ENCODE results near the gene KLC3. TPM values are rescaled to one million over a fixed set of nuclear protein-coding genes. Genes with fewer than 3 reads are reported as not detected.

KLC3 gene
- polyA plus RNA-seq, 1 of the 3 experiments (the other 2 are of a cell fraction) = 1.2 TPM

- ChIA-PET CTCF (interaction anchor here (1.5 kb wide), 1 partner anchor 105 kb away, joined by 5 read pairs; no protein-coding TSS in a partner anchor), POLR2A (no interaction called here)
- DNase-seq = peak; percentile 10
- 100% methylated on average over 1 of the region's 1 CpG for WGBS (ENCODE audit: low lambda C conversion rate)
- H3K79me2 ChIP-seq (ENCODE audit: insufficient read depth) = no peaks in the 10 kb centered on the region; the same call in 1 of the 2 replicates
- H3F3A ChIP-seq (replicated peaks; ENCODE audit: insufficient read depth) = peaks cover 45% of the 10 kb centered on the region
- no peak overlapping the region for H3K4me3 ChIP-seq (ENCODE audit: low read depth in 2 of 2, low read length in 1 of 2)
- peaks cover 0 to 8% of the 10 kb centered on the region in 2 experiments for H3K36me3 ChIP-seq (replicated peaks in 1 of 2; ENCODE audit: control insufficient read depth in 1 of 2, insufficient read depth in 2 of 2, low read length in 1 of 2)
- no peaks in the 10 kb centered on the region for H4K20me1 ChIP-seq (ENCODE audit: insufficient read depth)
- H3K27ac ChIP-seq (ENCODE audit: low read depth in 2 of 2, low read length in 1 of 2) = peak overlapping the region in 1 of 2 experiments; percentile 59; a peak in 2 of 4 replicates
- H3K4me1 ChIP-seq (ENCODE audit: control insufficient read depth in 1 of 2, insufficient read depth in 2 of 2, low read depth in 1 of 2, low read length in 1 of 2) = peaks cover 0 to 23% of the 10 kb centered on the region in 2 experiments; a peak in 3 of 4 replicates
- TF ChIP-seq RXRA (IDR thresholded peaks at IDR 0.05; ENCODE audit: borderline replicate concordance, low read depth) (no peak), SMC3 (IDR thresholded peaks at IDR 0.05; ENCODE audit: low read depth, low read length) (no peak), JUND (IDR thresholded peaks at IDR 0.05) (no peak), GATA2 (CRISPR knock-in tag; IDR thresholded peaks at IDR 0.05) (no peak), IRF3 (IDR thresholded peaks at IDR 0.05; ENCODE audit: low read depth, low read length) (no peak), REST (IDR thresholded peaks at IDR 0.05; ENCODE audit: low read depth, low read length) (no peak)
- H3K9me3 ChIP-seq = no peaks in the 10 kb centered on the region
- no peaks in the 10 kb centered on the region for H3K9me2 ChIP-seq
- H3K9ac ChIP-seq = peak overlapping the region; percentile 10; the same call in 1 of the 2 replicates
- H3K4me2 ChIP-seq = no peak overlapping the region
- no peaks in the 10 kb centered on the region for H3K27me3 ChIP-seq (ENCODE audit: insufficient read depth)
- no peak overlapping the region for H2AFZ ChIP-seq (ENCODE audit: low read depth)
Measured at GRCh38 chr19:45380107-45380506, 39.6 kb downstream of the KLC3 start.

- Histone ChIP-seq H3F3A (replicated peaks; ENCODE audit: insufficient read depth) (peaks cover 27% of the 10 kb centered on the region), H3K9me3 (no peaks in the 10 kb centered on the region), H3K4me3 (ENCODE audit: low read depth in 2 of 2, low read length in 1 of 2) (no peak overlapping the region), H3K4me2 (no peak overlapping the region), H4K20me1 (ENCODE audit: insufficient read depth) (no peaks in the 10 kb centered on the region), H3K9ac (no peak overlapping the region), H3K9me2 (no peaks in the 10 kb centered on the region), H3K36me3 (replicated peaks in 1 of 2; ENCODE audit: control insufficient read depth in 1 of 2, insufficient read depth in 2 of 2, low read length in 1 of 2) (peaks cover 0 to 11% of the 10 kb centered on the region in 2 experiments), H2AFZ (ENCODE audit: low read depth) (no peak overlapping the region), H3K4me1 (ENCODE audit: control insufficient read depth in 1 of 2, insufficient read depth in 2 of 2, low read depth in 1 of 2, low read length in 1 of 2) (peaks cover 7 to 9% of the 10 kb centered on the region in 2 experiments; a peak in 2 of 4 replicates), H3K79me2 (ENCODE audit: insufficient read depth) (no peaks in the 10 kb centered on the region; the same call in 1 of the 2 replicates), H3K27me3 (ENCODE audit: insufficient read depth) (no peaks in the 10 kb centered on the region), H3K27ac (ENCODE audit: low read depth in 2 of 2, low read length in 1 of 2) (no peak overlapping the region)
- no peak for TF ChIP-seq EZH2phosphoT487 (IDR thresholded peaks at IDR 0.05; ENCODE audit: borderline replicate concordance, low read depth)
- no peak for TF ChIP-seq MEF2A (IDR thresholded peaks at IDR 0.05; ENCODE audit: borderline replicate concordance, low read depth)
- TF ChIP-seq MAX (IDR thresholded peaks at IDR 0.05; ENCODE audit: low read depth) = no peak
- TF ChIP-seq TEAD4 (IDR thresholded peaks at IDR 0.05; ENCODE audit: borderline replicate concordance, insufficient read depth) = no peak
- no peak for TF ChIP-seq CTCF (IDR thresholded peaks at IDR 0.05)
- POLR2A ChIA-PET = no interaction called here
- no peak for DNase-seq
- CTCF ChIA-PET = no interaction called here
- WGBS (ENCODE audit: low lambda C conversion rate) = 95% methylated on average over 18 of the region's 29 CpGs
Measured at GRCh38 chr19:45382426-45382825, 41.9 kb downstream of the KLC3 start.

Measured in SK-N-SH (cell line).